NB4 (cell line): ENCODE data around the gene ABTB2.

Experiments used
- DNase-seq: peaks from one replicate; pipeline ENCODE4 v3.0.0; 2010; ENCODE audit warnings: low read depth
- H3K4me3 ChIP-seq: one replicate; pipeline ENCODE4 v1.5.1; 2011; ENCODE audit warnings: mild to moderate bottlenecking, low read depth, low read length, moderate library complexity
- MYC ChIP-seq: IDR thresholded peaks from 2 replicates; pipeline ENCODE4 v1.6.1; 2011; ENCODE audit warnings: low read depth, low read length
- POLR2A ChIP-seq: IDR thresholded peaks from 2 replicates; pipeline ENCODE4 v1.6.1; 2011; ENCODE audit warnings: mild to moderate bottlenecking; ENCODE audit not compliant: insufficient read length; ENCODE audit errors: extremely low read depth
- TF ChIP-seq, protein P1 (sequence below): IDR thresholded peaks from one replicate; pipeline ENCODE4 v1.5.1; 2012; ENCODE audit warnings: low read depth, low read length
- TF ChIP-seq, protein P2 (sequence below): IDR thresholded peaks from 2 replicates; pipeline ENCODE4 v1.6.1; 2011; ENCODE audit warnings: low read depth, low read length

Gene ABTB2

DNA sequence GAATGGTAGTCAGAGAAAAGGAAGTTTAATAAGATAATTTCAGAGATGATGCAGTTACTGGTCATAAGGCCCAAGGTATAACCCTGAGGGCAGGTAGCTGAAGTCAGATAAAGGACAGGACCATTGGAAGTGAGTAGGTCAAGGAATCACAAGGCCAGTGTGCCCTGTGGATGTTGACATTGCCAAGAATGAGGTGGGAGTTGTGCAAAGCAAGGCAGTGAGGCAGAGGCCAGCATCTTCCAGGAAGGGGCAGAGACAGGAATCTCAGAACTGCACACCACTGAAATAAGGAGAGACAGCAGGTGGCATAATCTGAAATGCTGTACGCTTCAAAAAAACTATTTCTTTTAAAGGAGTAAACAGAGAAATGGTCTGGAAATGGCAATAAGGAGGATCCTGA lies 61.4 kb downstream of the ABTB2 start:
- no peak for DNase-seq
- no peak overlapping the region for H3K4me3 ChIP-seq
- TF ChIP-seq, protein P1, sequence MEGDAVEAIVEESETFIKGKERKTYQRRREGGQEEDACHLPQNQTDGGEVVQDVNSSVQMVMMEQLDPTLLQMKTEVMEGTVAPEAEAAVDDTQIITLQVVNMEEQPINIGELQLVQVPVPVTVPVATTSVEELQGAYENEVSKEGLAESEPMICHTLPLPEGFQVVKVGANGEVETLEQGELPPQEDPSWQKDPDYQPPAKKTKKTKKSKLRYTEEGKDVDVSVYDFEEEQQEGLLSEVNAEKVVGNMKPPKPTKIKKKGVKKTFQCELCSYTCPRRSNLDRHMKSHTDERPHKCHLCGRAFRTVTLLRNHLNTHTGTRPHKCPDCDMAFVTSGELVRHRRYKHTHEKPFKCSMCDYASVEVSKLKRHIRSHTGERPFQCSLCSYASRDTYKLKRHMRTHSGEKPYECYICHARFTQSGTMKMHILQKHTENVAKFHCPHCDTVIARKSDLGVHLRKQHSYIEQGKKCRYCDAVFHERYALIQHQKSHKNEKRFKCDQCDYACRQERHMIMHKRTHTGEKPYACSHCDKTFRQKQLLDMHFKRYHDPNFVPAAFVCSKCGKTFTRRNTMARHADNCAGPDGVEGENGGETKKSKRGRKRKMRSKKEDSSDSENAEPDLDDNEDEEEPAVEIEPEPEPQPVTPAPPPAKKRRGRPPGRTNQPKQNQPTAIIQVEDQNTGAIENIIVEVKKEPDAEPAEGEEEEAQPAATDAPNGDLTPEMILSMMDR: no peak
- TF ChIP-seq, protein P2, sequence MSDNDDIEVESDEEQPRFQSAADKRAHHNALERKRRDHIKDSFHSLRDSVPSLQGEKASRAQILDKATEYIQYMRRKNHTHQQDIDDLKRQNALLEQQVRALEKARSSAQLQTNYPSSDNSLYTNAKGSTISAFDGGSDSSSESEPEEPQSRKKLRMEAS: no peak
- TF ChIP-seq POLR2A: no peak
- no peak for TF ChIP-seq MYC

DNA sequence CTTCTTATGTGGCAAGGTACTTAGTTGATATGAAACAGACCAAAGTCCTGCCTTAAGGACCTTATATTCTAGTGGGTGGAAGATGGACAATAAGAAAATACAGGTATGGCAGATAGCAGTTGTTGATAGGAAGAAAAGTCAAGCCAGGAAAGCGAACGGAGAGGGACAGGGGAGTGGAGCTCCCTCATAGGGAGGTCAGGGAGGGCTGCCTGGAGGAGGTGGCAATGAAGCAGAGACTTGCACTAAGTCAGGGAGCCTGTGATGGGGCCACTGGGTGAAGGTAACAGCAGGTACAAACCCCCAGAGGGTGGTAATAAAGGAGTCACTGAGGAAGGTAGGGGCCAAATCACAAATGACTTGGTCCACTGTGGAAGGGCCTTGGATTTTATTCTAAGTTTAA lies 65.3 kb downstream of the ABTB2 start:
- no peak for DNase-seq
- TF ChIP-seq, protein P1: no peak
- no peak for TF ChIP-seq POLR2A
- no peak for TF ChIP-seq MYC
- TF ChIP-seq, protein P2: no peak
- H3K4me3 ChIP-seq: no peak overlapping the region

DNA sequence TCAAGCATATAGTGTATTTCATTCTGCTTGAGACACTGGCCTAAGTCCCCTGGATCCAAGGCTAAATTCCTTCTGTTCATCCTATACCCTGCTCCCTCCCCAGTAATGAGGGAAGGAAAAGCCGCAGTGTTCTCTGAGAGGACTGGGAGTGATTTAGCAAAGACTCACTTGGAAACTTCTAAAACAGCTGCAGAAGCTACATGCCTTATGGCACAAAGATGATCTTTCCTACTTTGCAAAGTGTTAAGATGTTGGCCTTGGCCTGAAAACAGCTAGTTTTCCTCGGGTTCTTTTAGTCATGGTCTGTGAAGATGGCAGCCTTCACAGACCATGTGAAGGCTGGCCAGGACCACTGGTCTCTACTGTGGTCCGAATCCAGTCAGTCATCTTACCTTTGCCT lies 65.7 kb downstream of the ABTB2 start:
- H3K4me3 ChIP-seq: no peak overlapping the region
- TF ChIP-seq, protein P1: no peak
- TF ChIP-seq POLR2A (no peak), MYC (no peak)
- TF ChIP-seq, protein P2: no peak
- DNase-seq: no peak

DNA sequence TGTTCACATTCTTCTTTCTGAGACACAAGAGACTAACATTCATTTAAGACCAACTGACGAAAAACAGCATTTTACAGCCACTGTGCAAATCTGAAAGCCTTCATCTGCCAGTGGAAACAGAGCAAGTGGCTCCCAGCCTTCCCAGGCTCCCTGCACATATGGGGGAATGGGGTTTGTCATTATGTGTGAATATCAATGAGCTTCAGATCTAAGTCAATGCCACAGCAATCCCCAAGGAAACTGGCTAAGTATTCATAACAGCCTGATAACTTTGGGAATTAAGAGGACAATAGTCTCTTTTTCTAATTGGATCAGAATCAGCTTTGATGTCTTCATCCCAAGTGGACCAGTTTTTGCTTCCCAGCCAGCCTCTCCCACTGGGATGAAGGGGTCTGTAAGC lies 66.9 kb downstream of the ABTB2 start:
- no peak for TF ChIP-seq MYC
- TF ChIP-seq, protein P2: no peak
- TF ChIP-seq, protein P1: no peak
- H3K4me3 ChIP-seq: no peak overlapping the region
- no peak for DNase-seq

DNA sequence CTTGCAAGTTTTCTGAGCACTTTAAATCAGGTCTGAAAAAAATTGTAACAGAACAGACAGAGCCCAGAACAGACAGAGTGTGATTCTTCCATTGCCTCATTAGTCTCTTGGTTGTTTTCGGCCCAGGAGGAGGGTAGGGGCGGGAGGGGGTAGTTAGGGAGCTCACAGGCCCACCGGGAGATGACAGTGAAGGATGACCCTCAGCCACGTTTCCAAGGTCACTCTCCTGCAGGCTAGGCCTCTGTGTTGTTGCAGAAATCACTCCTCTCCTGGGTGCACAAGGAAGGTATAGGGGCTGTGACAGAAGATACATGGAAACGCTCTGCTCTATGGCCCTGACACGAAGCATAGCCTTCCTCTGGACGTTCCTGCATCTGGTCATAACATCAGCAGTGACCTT lies 69.3 kb downstream of the ABTB2 start:
- H3K4me3 ChIP-seq: no peak overlapping the region
- TF ChIP-seq, protein P1: no peak
- TF ChIP-seq, protein P2: no peak
- TF ChIP-seq POLR2A (no peak), MYC (no peak)
- DNase-seq: no peak

DNA sequence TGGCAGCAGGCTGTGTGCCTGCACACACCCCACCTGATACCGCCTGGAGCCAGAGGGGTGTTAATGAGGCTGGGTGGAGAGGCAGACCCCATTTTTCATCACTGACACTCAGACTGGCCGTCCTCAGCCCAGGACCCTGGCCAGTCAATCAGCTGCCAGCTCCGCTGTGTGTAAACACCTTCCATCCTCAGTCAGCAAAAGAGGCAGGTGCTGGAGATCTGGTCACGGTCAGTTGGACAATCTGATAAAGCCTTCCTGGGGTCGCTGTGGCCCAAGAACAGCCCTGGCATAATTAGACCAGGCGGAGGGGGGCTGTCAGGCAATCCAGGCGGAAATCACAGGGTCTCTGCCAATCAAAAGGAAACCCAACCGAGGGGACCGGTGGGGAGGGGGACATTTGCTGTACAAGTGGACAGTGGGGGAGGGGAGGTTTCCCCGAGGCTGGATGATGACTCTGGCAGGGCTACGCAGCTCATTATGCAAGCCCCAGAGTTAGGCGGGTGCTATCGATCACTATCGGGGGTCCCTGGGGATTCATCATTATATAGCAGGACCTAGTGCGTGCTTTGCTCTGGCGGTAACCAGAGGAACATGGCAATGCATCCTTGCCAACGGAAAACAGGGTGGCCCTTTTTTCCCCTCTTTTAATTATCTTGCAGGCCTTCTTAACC lies 72.9 kb downstream of the ABTB2 start:
- no peak for DNase-seq
- TF ChIP-seq MYC (no peak), POLR2A (no peak)
- TF ChIP-seq, protein P1: no peak
- TF ChIP-seq, protein P2: no peak
- H3K4me3 ChIP-seq: no peak overlapping the region
